ENCODE measurements around the gene WDR48. TPM values are rescaled to one million over a fixed set of nuclear protein-coding genes. Genes with fewer than 3 reads are reported as not detected.

WDR48 gene
- total RNA-seq, 1 donor from 2014 or later, result 81.0 TPM

DNA sequence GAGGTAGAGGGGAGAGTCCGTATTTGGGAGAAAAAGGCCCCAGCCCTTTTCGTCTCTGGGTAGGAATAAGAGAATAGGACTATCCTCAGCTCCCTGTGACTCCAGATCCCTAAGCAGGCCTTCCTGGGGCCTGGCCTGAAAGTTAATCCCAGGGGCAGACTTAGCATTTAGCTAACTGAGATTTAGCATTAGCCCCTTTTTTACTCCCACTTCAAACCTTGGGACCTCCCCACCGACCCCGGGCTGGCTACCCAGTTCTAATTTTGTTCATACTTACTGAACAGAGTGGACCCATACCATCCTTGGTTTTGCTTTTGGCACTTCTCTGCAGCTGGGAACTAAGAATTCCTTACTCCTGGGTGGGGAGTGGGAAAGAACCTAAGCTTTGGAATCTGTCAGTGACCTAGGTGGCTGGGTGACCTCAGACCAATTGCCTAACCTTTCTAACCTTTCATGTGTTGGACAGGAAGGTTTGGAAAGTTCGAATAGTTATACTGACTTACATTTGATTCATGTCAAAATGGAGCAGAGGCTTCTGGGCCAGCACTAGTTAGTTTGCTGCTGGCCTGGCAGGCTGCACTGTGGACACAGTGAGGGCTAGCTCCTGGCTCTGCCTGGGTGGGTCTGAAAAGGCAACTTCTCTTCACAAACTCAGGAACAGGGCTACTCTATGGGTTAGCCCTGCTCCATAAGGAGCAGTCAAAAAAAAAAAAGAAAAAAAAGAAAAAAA, 67.3 kb downstream of the WDR48 start:
- TF ChIP-seq, protein P1, sequence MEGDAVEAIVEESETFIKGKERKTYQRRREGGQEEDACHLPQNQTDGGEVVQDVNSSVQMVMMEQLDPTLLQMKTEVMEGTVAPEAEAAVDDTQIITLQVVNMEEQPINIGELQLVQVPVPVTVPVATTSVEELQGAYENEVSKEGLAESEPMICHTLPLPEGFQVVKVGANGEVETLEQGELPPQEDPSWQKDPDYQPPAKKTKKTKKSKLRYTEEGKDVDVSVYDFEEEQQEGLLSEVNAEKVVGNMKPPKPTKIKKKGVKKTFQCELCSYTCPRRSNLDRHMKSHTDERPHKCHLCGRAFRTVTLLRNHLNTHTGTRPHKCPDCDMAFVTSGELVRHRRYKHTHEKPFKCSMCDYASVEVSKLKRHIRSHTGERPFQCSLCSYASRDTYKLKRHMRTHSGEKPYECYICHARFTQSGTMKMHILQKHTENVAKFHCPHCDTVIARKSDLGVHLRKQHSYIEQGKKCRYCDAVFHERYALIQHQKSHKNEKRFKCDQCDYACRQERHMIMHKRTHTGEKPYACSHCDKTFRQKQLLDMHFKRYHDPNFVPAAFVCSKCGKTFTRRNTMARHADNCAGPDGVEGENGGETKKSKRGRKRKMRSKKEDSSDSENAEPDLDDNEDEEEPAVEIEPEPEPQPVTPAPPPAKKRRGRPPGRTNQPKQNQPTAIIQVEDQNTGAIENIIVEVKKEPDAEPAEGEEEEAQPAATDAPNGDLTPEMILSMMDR (IDR thresholded peaks at IDR 0.05), result no peak
- no peaks in the 10 kb centered on the region for H3K9me3 ChIP-seq
- no peaks in the 10 kb centered on the region for H3K4me1 ChIP-seq
- H3K36me3 ChIP-seq, result peaks cover 4 to 23% of the 10 kb centered on the region in 2 donors
- H3K27ac ChIP-seq, result no peak overlapping the region
- intact Hi-C loops (cut with DNase I), result no loop called here
- DNase-seq (ENCODE audit: low spot score in 2 of 2), result no peak
- no peaks in the 10 kb centered on the region for H3K27me3 ChIP-seq
- H3K4me3 ChIP-seq, result no peak overlapping the region

DNA sequence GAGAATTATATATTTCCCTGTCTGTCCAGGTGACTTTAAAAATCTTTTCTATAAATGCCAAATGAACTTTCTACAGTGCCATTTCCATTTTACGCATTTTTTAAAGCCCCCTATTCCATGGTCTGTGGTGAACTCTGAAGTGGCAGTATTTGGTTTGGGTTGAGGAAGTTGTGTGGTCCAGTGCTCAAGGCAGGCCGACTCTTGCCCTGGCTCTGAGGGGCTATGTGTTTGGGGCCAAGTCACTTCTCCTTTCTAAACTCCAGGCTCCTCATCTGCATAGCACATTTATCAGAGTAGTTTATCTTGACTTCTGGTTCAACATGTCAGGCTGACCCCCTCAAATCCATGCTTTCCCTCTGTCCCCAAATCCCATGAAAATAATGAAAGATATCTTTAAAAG, 69.8 kb downstream of the WDR48 start:
- TF ChIP-seq, protein P1 (IDR thresholded peaks at IDR 0.05), result no peak
- intact Hi-C loops (cut with DNase I), result no loop called here
- Histone ChIP-seq H3K27ac (no peak overlapping the region), H3K4me1 (peaks cover 0 to 8% of the 10 kb centered on the region in 2 donors), H3K36me3 (peaks cover 4 to 23% of the 10 kb centered on the region in 2 donors), H3K27me3 (no peaks in the 10 kb centered on the region), H3K9me3 (no peaks in the 10 kb centered on the region), H3K4me3 (no peak overlapping the region)
- DNase-seq (ENCODE audit: low spot score in 2 of 2), result no peak

DNA sequence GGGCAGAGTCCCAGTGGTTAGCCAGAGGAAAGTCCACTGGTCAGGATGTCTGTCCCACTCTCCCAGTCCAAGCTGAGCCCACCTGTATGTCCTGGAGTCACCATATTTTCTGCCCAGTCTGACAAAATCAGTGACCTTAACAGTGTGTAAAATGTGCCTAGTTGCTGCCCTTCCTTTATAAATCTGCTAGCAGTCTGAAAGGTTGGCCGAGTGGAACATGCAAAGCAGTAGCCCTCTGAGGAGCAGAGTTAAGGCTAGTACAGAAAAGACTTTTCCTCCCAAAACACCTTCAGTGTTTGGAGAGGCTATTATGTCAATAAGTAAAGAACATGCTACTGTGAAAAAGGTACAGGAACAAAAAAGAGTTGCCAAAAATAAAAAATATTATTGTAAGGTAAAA, 71.0 kb downstream of the WDR48 start:
- Histone ChIP-seq H3K27ac (no peak overlapping the region), H3K9me3 (no peaks in the 10 kb centered on the region), H3K4me1 (peaks cover 0 to 8% of the 10 kb centered on the region in 2 donors), H3K36me3 (peaks cover 4 to 21% of the 10 kb centered on the region in 2 donors), H3K4me3 (no peak overlapping the region), H3K27me3 (no peaks in the 10 kb centered on the region)
- intact Hi-C loops (cut with DNase I), result no loop called here
- TF ChIP-seq, protein P1 (IDR thresholded peaks at IDR 0.05), result no peak
- no peak for DNase-seq (ENCODE audit: low spot score in 2 of 2)

DNA sequence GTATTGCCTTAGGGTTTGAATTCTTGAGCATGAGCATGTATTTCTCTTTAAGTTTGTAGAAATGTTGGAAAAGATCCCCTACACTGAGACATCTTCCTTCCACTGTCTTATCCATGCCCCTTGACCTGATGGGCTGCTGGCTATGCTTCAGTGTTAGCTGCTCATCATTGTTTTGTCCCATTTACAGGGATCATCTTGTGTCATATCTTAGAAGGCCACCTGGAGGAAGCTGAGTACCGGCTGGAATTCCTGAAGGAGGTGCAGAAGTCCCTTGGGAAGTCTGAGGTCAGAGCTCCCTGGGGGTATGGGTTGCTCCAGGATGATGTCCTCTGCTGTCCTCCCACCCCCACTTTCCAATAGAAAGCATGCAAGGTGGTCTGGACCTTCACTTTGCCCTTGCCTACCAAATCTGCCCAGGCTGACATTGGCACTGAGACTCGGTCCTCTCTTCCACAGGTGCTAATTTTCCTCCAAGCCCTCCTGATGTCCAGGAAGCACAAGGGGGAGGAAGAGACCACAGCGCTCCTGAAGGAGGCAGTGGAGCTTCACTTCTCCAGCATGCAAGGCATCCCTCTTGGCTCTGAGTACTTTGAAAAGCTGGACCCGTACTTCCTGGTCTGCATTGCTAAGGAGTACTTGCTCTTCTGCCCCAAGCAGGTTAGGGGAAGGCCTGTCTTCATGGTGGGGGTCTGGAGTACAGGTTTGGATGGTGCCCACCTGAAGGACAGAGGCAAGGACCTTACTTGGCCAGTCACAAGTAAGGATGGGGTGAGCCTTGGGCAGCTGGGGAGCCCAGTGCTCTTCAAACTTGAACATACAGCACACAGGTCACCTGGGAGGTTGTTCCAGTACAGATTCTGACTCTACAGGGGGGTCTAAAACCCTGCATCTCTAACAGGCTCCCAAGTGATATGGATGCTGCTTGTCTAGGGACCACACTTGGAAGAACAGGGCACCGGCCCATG, 73.3 kb downstream of the WDR48 start:
- no peaks in the 10 kb centered on the region for H3K9me3 ChIP-seq
- TF ChIP-seq, protein P1 (IDR thresholded peaks at IDR 0.05), result peak; percentile 29 to 52 (median 46)
- H3K4me3 ChIP-seq, result no peak overlapping the region
- H3K27ac ChIP-seq, result peak overlapping the region in 1 of 2 donors; percentile 6
- H3K27me3 ChIP-seq, result no peaks in the 10 kb centered on the region
- DNase-seq (ENCODE audit: low spot score in 2 of 2), result no peak
- intact Hi-C loops (cut with DNase I), result no loop called here
- H3K4me1 ChIP-seq, result peaks cover 0 to 8% of the 10 kb centered on the region in 2 donors
- H3K36me3 ChIP-seq, result no peaks in the 10 kb centered on the region

DNA sequence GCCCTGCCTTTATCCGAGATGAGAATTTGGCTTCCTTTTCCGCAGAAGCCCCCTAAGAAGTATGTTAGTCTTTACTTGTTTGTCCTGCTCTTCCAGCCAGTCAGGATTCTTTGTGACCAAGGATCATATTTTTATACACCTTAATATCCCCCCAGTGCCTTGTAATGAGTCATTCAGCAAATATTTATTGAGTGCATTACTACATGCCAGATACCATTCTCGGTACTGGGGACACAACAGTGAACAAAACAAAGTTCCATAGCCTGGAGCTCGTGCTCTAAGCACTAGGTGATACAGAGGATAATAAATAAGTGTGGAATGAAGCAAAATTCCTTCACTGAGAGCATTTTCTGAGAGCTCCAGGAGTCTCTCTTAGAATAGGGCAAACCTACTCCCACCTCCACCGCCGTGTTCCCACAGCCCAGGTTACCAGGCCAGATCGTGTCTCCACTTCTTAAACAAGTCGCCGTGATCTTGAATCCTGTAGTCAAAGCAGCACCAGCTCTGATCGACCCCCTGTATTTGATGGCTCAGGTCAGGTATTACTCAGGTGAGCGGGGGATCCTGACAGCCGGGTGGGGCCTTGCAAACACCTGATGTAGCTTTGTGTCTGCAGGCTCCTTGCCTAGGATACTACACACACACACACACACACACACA, 74.2 kb downstream of the WDR48 start:
- no peak for DNase-seq (ENCODE audit: low spot score in 2 of 2)
- H3K4me1 ChIP-seq, result peaks cover 0 to 8% of the 10 kb centered on the region in 2 donors
- TF ChIP-seq, protein P1 (IDR thresholded peaks at IDR 0.05), result no peak
- no peak overlapping the region for H3K4me3 ChIP-seq
- no peaks in the 10 kb centered on the region for H3K27me3 ChIP-seq
- peak overlapping the region in 1 of 2 donors; percentile 6 for H3K27ac ChIP-seq
- no peaks in the 10 kb centered on the region for H3K36me3 ChIP-seq
- intact Hi-C loops (cut with DNase I), result loop anchor here (1.0 kb wide), 1 partner anchor 162 kb away; no protein-coding TSS in a partner anchor
- H3K9me3 ChIP-seq, result no peaks in the 10 kb centered on the region
